H1 (cell line): ENCODE data around the gene MTNR1B. TPM values are rescaled to one million over a fixed set of nuclear protein-coding genes. Genes with fewer than 3 reads are reported as not detected.

Source experiments
- CTCF ChIA-PET: fragments of 300-600 bp; sonication (Branson Sonifier 250); formaldehyde crosslinking; loops from one replicate; lab custom pipeline; 2021; ENCODE audit not compliant: partially characterized antibody; lab: Charles Lee
- POLR2A ChIA-PET: fragments of 300-600 bp; sonication (Branson Sonifier 250); formaldehyde crosslinking; loops from one replicate; lab custom pipeline; 2021; ENCODE audit warnings: inconsistent platforms; ENCODE audit not compliant: partially characterized antibody; lab: Charles Lee
- DNase-seq, 2 experiments: peaks; one replicate each; pipeline versions ENCODE4 v3.0.0 to v3.0.0-alpha.2; 2010 to 2022; ENCODE audit warnings: low spot score in 2 of 2, low read depth in 1 of 2, mixed read lengths in 1 of 2
- FAIRE-seq: peaks from 2 replicates; lab custom pipeline; 2011; peaks lifted over from hg19 to GRCh38; lab: Jason Lieb, UNC
- H2AFZ ChIP-seq: 2 replicates; pipeline ENCODE4 v1.8.1; 2012; ENCODE audit warnings: low read length, inconsistent platforms
- H2AK5ac ChIP-seq: 2 replicates; pipeline ENCODE4 v1.6.1; 2013; ENCODE audit warnings: low read depth, low read length
- H2BK120ac ChIP-seq: replicated peaks from 2 replicates; pipeline ENCODE3; 2013; ENCODE audit warnings: low read depth, low read length, inconsistent platforms
- H2BK12ac ChIP-seq: 2 replicates; pipeline ENCODE4 v1.6.1; 2013; ENCODE audit warnings: low read depth, low read length
- H2BK15ac ChIP-seq: 2 replicates; pipeline ENCODE4 v1.6.1; 2013; ENCODE audit warnings: low read length
- H2BK20ac ChIP-seq: 2 replicates; pipeline ENCODE4 v1.6.1; 2013; ENCODE audit warnings: low read length
- H2BK5ac ChIP-seq: 2 replicates; pipeline ENCODE4 v1.6.1; 2013; ENCODE audit warnings: low read depth, low read length
- H3K14ac ChIP-seq: 2 replicates; pipeline ENCODE4 v1.6.1; 2013; ENCODE audit warnings: inconsistent platforms; ENCODE audit not compliant: insufficient read length
- H3K18ac ChIP-seq: 2 replicates; pipeline ENCODE4 v1.6.1; 2013; ENCODE audit warnings: low read length; ENCODE audit errors: extremely low read depth
- H3K23ac ChIP-seq: 2 replicates; pipeline ENCODE4 v1.6.1; 2013; ENCODE audit warnings: inconsistent platforms; ENCODE audit not compliant: insufficient read length
- H3K23me2 ChIP-seq: 2 replicates; pipeline ENCODE4 v1.6.1; 2013; ENCODE audit warnings: low read depth, low read length
- H3K27ac ChIP-seq: 2 replicates; pipeline ENCODE4 v1.6.1; 2011; ENCODE audit warnings: low read depth, low read length, inconsistent platforms
- H3K27me3 ChIP-seq, 4 experiments: replicated peaks in 1 of 4; 1 replicate in 1 of 4; 2 replicates in 3 of 4; pipeline versions ENCODE4 v1.6.1 to v1.8.1; 2011 to 2013; ENCODE audit warnings: low read length in 3 of 4, mild to moderate bottlenecking in 3 of 4, inconsistent platforms in 2 of 4, mixed read lengths in 2 of 4, moderate library complexity in 1 of 4; ENCODE audit not compliant: control insufficient read depth in 3 of 4, insufficient read depth in 3 of 4; ENCODE audit errors: extremely low read depth in 1 of 4
- H3K36me3 ChIP-seq, 4 experiments: 2 replicates each; pipeline versions ENCODE4 v1.6.1 to v1.8.1; 2011 to 2013; ENCODE audit warnings: mild to moderate bottlenecking in 4 of 4, low read length in 3 of 4, moderate library complexity in 2 of 4, control low read depth in 1 of 4, inconsistent platforms in 1 of 4; ENCODE audit not compliant: insufficient read depth in 4 of 4, control insufficient read depth in 2 of 4
- H3K4ac ChIP-seq: replicated peaks from 2 replicates; pipeline ENCODE3; 2013; ENCODE audit warnings: low read length, low read depth, mixed read lengths, inconsistent platforms; ENCODE audit not compliant: insufficient read length
- H3K4me1 ChIP-seq, 4 experiments: replicated peaks in 1 of 4; 1 replicate in 1 of 4; 2 replicates in 3 of 4; pipeline versions ENCODE4 v1.6.1 to v1.8.1; 2011 to 2013; ENCODE audit warnings: low read length in 3 of 4, inconsistent platforms in 2 of 4, mixed read lengths in 1 of 4; ENCODE audit not compliant: insufficient read depth in 4 of 4, control insufficient read depth in 3 of 4
- H3K4me2 ChIP-seq, 2 experiments: 2 replicates each; pipeline versions ENCODE4 v1.6.1 to v1.8.1; 2011 to 2013; ENCODE audit warnings: low read depth in 2 of 2, low read length in 2 of 2, control low read depth in 1 of 2, inconsistent platforms in 1 of 2, mild to moderate bottlenecking in 1 of 2; ENCODE audit not compliant: insufficient read depth in 1 of 2
- H3K4me3 ChIP-seq, 4 experiments: fragments of 200-600, 300-600 bp in 1 of 4; sonication (generic), shearing (Covaris generic), sonication (Bioruptor Twin) in 1 of 4; 2 replicates each; pipeline versions ENCODE4 v1.5.1 to v1.8.1; 2011 to 2016; ENCODE audit warnings: low read length in 4 of 4, low read depth in 3 of 4, control low read depth in 2 of 4, inconsistent platforms in 2 of 4, mild to moderate bottlenecking in 2 of 4, mixed read lengths in 1 of 4, moderate library complexity in 1 of 4; ENCODE audit not compliant: insufficient read depth in 2 of 4; ENCODE audit errors: extremely low read depth in 1 of 4
- H3K56ac ChIP-seq: replicated peaks from 2 replicates; pipeline ENCODE3; 2013; ENCODE audit warnings: low read depth, mild to moderate bottlenecking, mixed read lengths, low read length, inconsistent platforms; ENCODE audit not compliant: insufficient read length
- H3K79me1 ChIP-seq: 2 replicates; pipeline ENCODE4 v1.6.1; 2013; ENCODE audit warnings: low read depth, low read length, control low read depth
- H3K79me2 ChIP-seq, 2 experiments: 2 replicates each; pipeline versions ENCODE4 v1.6.1 to v1.8.1; 2012 to 2013; ENCODE audit warnings: low read length in 2 of 2, mild to moderate bottlenecking in 2 of 2, inconsistent platforms in 1 of 2; ENCODE audit not compliant: insufficient read depth in 2 of 2, control insufficient read depth in 1 of 2
- H3K9ac ChIP-seq, 4 experiments: replicated peaks in 1 of 4; 1 replicate in 1 of 4; 2 replicates in 3 of 4; pipeline versions ENCODE4 v1.6.1 to v1.8.1; 2011 to 2013; ENCODE audit warnings: low read depth in 3 of 4, low read length in 3 of 4, control low read depth in 2 of 4, mild to moderate bottlenecking in 2 of 4, moderate library complexity in 2 of 4, inconsistent platforms in 1 of 4; ENCODE audit errors: extremely low read depth in 1 of 4
- H3K9me3 ChIP-seq, 2 experiments: 2 replicates each; pipeline versions ENCODE4 v1.6.1 to v1.8.1; 2012 to 2013; ENCODE audit warnings: mild to moderate bottlenecking in 2 of 2, moderate library complexity in 2 of 2, control low read depth in 1 of 2, inconsistent platforms in 1 of 2, low read depth in 1 of 2, low read length in 1 of 2, mixed read lengths in 1 of 2; ENCODE audit not compliant: insufficient read depth in 2 of 2
- H4K20me1 ChIP-seq, 2 experiments: replicated peaks in 1 of 2; 2 replicates each; pipeline versions ENCODE3 to v1.8.1; 2011 to 2013; ENCODE audit warnings: inconsistent platforms in 2 of 2, low read length in 2 of 2, mild to moderate bottlenecking in 1 of 2; ENCODE audit not compliant: insufficient read depth in 2 of 2, control insufficient read depth in 1 of 2
- H4K5ac ChIP-seq: 2 replicates; pipeline ENCODE4 v1.6.1; 2013; ENCODE audit warnings: low read length, low read depth, mixed read lengths, inconsistent platforms; ENCODE audit not compliant: insufficient read length
- H4K8ac ChIP-seq: 2 replicates; pipeline ENCODE4 v1.8.0; 2013; ENCODE audit warnings: mild to moderate bottlenecking, moderate library complexity, low read length, inconsistent platforms; ENCODE audit not compliant: insufficient read depth; ENCODE audit errors: extremely low read depth
- H4K91ac ChIP-seq: replicated peaks from 2 replicates; pipeline ENCODE3; 2013; ENCODE audit warnings: low read length, mixed read lengths, inconsistent platforms; ENCODE audit not compliant: insufficient read length
- ASH2L ChIP-seq: fragments of 200-600, 300-600 bp; sonication (generic); IDR thresholded peaks from one replicate; pipeline ENCODE4 v1.7.1; 2017; ENCODE audit warnings: low read length
- ATF2 ChIP-seq: IDR thresholded peaks from 2 replicates; pipeline ENCODE4 v1.6.1; 2012; ENCODE audit warnings: low read length, inconsistent platforms
- CTCF ChIP-seq, 3 experiments: IDR thresholded peaks; 1 replicate in 2 of 3; 2 replicates in 1 of 3; pipeline versions ENCODE4 v1.5.1 to v1.6.1; 2011; ENCODE audit warnings: low read length in 3 of 3, mild to moderate bottlenecking in 3 of 3, inconsistent platforms in 2 of 3, low read depth in 1 of 3, moderate library complexity in 1 of 3; ENCODE audit not compliant: insufficient read depth in 1 of 3; ENCODE audit errors: control extremely low read depth in 1 of 3
- KDM5A ChIP-seq: fragments of 200-600 bp; IDR thresholded peaks from 2 replicates; pipeline ENCODE4 v1.7.1; 2012; ENCODE audit warnings: mild to moderate bottlenecking, low read length, inconsistent platforms, mixed read lengths
- RFX5 ChIP-seq: IDR thresholded peaks from 2 replicates; pipeline ENCODE4 v1.6.1; 2011; ENCODE audit warnings: low read depth, low read length, improper control_type of control experiment, borderline replicate concordance
- WGBS, 2 experiments: shearing (Covaris generic) in 1 of 2; methylation state at CpG; one replicate each; pipeline versions ENCODE4 v1.1.6 to v1.1.7; 2013 to 2015; ENCODE audit warnings: low lambda C conversion rate in 2 of 2, mixed read lengths in 2 of 2, inconsistent platforms in 1 of 2, low coverage in 1 of 2, missing lambda C conversion rate in 1 of 2; ENCODE audit not compliant: insufficient replicate concordance in 2 of 2, insufficient coverage in 1 of 2, insufficient read length in 1 of 2; ENCODE audit errors: extremely low coverage in 1 of 2, missing lambda C conversion rate in 1 of 2; 5-methylcytosine and 5-hydroxymethylcytosine counted together
- polyA plus RNA-seq, 7 experiments: library from polyadenylated mRNA; depleted of rRNA in 3 of 7; stranded (reverse) in 5 of 7; unstranded in 2 of 7; fragments of >200 nt in 5 of 7; fragments of 200-250 nt in 2 of 7; gene quantifications; 1 replicate in 5 of 7; 2 replicates in 1 of 7; 4 replicates in 1 of 7; pipeline versions ENCODE4 v1.2.1 to v1.2.3, GENCODE V29; 2011 to 2013; ENCODE audit warnings: missing spikeins in 2 of 7, mixed read lengths in 2 of 7
- total RNA-seq: library from RNA; stranded (reverse); fragmentation: NEBNext Ultra II Directional; extraction: Animal tissue kit (Norgen Biotek cat#: 25700); gene quantifications from 2 replicates; pipeline ENCODE4 v1.2.1, GENCODE V29; 2021

The MTNR1B gene
- total and polyA plus RNA-seq, 2 of the 8 experiments (the other 6 are each of a cell fraction or from before 2014, with no cell fraction given), result 0.08 TPM; not detected in 1

- no peak overlapping the region for H2BK15ac ChIP-seq
- WGBS, 2 experiments, result 88% methylated on average over 6 of the region's 6 CpGs; no CpG with 5 or more reads in 1 of the 2 experiments
- CTCF ChIA-PET, result interaction anchor here (2.4 kb wide), 1 partner anchor 10 kb away, joined by 8 read pairs; no protein-coding TSS in a partner anchor
- no peak for DNase-seq
- no peaks in the 10 kb centered on the region; a peak in 2 of 7 replicates for H3K27me3 ChIP-seq
- FAIRE-seq, result no peak
- no peaks in the 10 kb centered on the region for H3K36me3 ChIP-seq
- no peak overlapping the region for H4K5ac ChIP-seq
- no peaks in the 10 kb centered on the region for H3K79me2 ChIP-seq
- H3K4ac ChIP-seq, result no peak overlapping the region
- no peak for TF ChIP-seq CTCF (IDR thresholded peaks at IDR 0.05; ENCODE audit: control extremely low read depth in 1 of 3, insufficient read depth in 1 of 3, low read depth in 1 of 3, low read length in 3 of 3)
- TF ChIP-seq ASH2L, result no peak
- no peak for TF ChIP-seq KDM5A
- no peak for TF ChIP-seq RFX5
- TF ChIP-seq ATF2, result no peak
- TF ChIP-seq, all 59 proteins: peak for 0
- Histone ChIP-seq H2BK5ac (no peak overlapping the region), H3K4me2 (no peak overlapping the region), H2BK20ac (no peak overlapping the region), H3K23ac (no peak overlapping the region), H3K27ac (no peak overlapping the region), H3K79me1 (no peaks in the 10 kb centered on the region), H3K14ac (no peak overlapping the region), H2AFZ (no peak overlapping the region), H4K20me1 (no peaks in the 10 kb centered on the region), H2AK5ac (no peak overlapping the region), H2BK12ac (no peak overlapping the region), H2BK120ac (no peak overlapping the region), H4K8ac (no peak overlapping the region), H4K91ac (no peak overlapping the region), H3K18ac (no peak overlapping the region), H3K4me3 (no peak overlapping the region), H3K23me2 (no peaks in the 10 kb centered on the region), H3K9me3 (no peaks in the 10 kb centered on the region; a peak in 1 of 4 replicates), H3K4me1 (peaks cover 0 to 1% (median 0%) of the 10 kb centered on the region in 4 experiments; a peak in 2 of 7 replicates), H3K56ac (no peak overlapping the region), H3K9ac (no peak overlapping the region)
- POLR2A ChIA-PET, result no interaction called here
These were observed 59.6 kb downstream of the MTNR1B start for GRCh38 chr11:93028960-93029522.
